Skeletal muscle cell (primary cell): ENCODE data around the gene DCAF5.

Experiments
- DNase-seq: peaks from one replicate; pipeline ENCODE4 v3.0.0-alpha.2; 2010; ENCODE audit warnings: low read depth
- H3K4me3 ChIP-seq: 2 replicates; pipeline ENCODE4 v1.5.1; 2011; ENCODE audit warnings: low read depth, mild to moderate bottlenecking, control low read depth, low read length, moderate library complexity

DCAF5 gene

GRCh38 chr14:69149461-69150244 lies 3.3 kb downstream of the DCAF5 start:
- no peak overlapping the region for H3K4me3 ChIP-seq
- no peak for DNase-seq

GRCh38 chr14:69142101-69142500 lies 10.8 kb downstream of the DCAF5 start:
- H3K4me3 ChIP-seq = no peak overlapping the region
- no peak for DNase-seq

DNA sequence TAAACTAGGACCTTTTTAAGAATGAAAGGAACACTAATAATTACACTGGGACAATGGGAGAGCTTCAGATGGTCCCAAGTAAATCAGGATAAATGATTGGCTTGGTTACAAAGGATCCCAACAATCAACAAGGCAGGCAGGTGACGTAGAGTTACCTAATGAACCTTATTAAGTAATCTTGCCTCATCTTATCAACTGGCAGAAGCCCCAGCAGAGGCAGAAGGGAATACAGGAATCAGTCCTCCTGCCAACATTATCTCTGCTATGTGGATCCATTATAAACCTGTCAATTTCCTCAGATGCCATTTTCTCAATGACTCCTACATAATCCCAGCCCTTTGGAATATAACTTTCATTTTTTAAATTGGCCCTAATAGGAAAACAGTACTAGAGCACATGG lies 11.4 kb downstream of the DCAF5 start:
- no peak overlapping the region for H3K4me3 ChIP-seq
- DNase-seq = no peak

DNA sequence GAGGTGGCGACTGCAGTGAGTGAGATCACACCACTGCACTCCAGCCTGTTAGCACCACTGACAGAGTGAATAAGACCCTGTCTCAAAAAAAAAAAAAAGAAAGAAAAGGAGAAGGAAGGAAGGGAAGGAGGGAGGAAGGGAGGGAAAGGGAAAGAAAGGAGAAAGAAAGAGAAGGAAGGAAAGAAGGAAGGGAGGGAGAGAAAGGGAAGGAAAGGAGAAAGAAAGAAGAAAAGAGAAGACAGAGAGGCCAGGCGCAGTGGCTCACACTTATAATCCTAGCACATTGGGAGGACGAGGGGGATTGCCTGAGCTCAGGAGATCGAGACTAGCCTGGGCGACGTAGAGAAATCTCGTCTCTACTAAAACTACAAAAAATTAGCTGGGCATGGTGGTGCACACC lies 13.2 kb downstream of the DCAF5 start:
- no peak for DNase-seq
- H3K4me3 ChIP-seq = no peak overlapping the region

DNA sequence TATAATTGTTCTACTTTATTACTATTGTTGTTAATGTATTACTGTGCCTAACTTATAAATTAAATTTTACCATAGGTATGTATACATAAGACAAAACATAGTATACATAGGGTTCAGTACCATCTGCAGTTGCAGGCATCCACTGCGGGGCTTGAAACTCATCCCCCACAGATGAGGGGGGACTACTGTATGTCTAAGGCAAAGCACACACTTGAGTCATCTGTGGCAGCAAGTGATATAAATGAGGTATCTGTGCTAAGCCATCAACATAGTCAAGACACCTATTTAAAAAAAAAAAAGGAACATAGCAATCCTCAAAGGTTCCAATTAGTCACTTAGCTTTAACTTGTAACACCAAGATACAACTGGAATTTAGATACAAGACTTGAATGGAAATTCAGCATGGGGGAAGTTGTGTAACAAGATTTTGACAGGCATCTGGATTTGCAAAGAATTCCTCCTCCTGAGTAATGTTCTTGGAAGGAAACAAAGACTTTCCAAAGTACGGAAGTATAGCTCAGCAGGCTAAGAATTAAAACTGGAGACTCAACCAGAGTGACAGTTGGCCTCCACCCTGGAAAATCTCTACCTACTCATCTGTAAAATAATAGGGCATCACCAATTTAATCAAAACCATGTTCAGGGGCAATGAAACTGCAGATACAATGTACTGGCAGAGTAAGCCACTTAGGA lies 14.9 kb downstream of the DCAF5 start:
- no peak overlapping the region for H3K4me3 ChIP-seq
- DNase-seq = no peak

DNA sequence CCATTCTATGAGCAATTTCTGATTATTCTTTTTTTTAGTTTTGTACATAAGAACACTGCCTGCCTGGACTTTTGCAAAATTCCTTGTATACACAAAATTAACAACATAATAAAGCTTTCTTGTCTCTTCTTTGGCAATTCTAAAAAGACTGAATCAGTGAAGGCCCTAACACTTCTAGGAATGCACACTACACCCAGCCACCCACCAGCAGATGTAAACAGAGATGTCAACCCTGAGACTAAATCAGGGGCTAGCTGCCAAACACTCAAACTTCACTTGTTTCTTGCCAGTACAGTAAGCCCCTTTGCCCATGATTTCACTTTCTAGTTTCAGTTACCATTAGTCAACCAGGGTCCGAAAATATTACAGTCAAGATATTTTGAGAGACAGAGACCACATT lies 15.5 kb downstream of the DCAF5 start:
- H3K4me3 ChIP-seq = no peak overlapping the region
- no peak for DNase-seq

GRCh38 chr14:69135133-69135532 lies 17.8 kb downstream of the DCAF5 start:
- no peak overlapping the region for H3K4me3 ChIP-seq
- no peak for DNase-seq

- H3K4me3 ChIP-seq = no peak overlapping the region
- DNase-seq = peak; percentile 49
Observed at GRCh38 chr14:69133206-69134125, 19.5 kb downstream of the DCAF5 start.

GRCh38 chr14:69132513-69133181 lies 20.3 kb downstream of the DCAF5 start:
- no peak for DNase-seq
- H3K4me3 ChIP-seq = no peak overlapping the region

DNA sequence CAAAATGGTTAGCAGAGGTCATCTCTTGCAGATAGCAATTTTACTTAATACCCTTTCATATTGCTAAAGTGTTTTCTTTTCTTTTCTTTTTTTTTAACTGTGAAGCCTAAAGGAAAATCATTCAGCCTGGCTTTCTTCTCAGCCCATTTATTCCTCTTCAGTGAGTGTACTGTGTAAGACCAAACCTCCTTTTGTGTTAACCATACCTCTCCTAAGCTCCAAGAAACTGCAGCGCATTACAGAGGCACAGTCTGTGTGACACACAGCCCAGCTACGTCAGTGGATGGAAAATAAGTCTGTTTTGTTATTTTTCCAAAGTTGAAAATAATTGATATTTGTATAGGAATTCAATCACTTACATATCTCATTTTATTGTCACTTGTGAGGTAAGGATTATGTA lies 21.7 kb downstream of the DCAF5 start:
- no peak overlapping the region for H3K4me3 ChIP-seq
- no peak for DNase-seq

- peak; percentile 71 for DNase-seq
- no peak overlapping the region for H3K4me3 ChIP-seq
Observed at GRCh38 chr14:69129264-69129880, 23.5 kb downstream of the DCAF5 start.

GRCh38 chr14:69118305-69118704 lies 34.6 kb downstream of the DCAF5 start:
- no peak for DNase-seq
- H3K4me3 ChIP-seq = no peak overlapping the region

GRCh38 chr14:69117020-69117767 lies 35.7 kb downstream of the DCAF5 start:
- no peak for DNase-seq
- H3K4me3 ChIP-seq = no peak overlapping the region

- H3K4me3 ChIP-seq = no peak overlapping the region
- DNase-seq = no peak
Observed at GRCh38 chr14:69115407-69116185, 37.3 kb downstream of the DCAF5 start.

- H3K4me3 ChIP-seq = no peak overlapping the region
- DNase-seq = no peak
Observed at GRCh38 chr14:69114763-69115162, 38.2 kb downstream of the DCAF5 start.

- DNase-seq = no peak
- no peak overlapping the region for H3K4me3 ChIP-seq
Observed at GRCh38 chr14:69108358-69108757, 44.6 kb downstream of the DCAF5 start.

DNA sequence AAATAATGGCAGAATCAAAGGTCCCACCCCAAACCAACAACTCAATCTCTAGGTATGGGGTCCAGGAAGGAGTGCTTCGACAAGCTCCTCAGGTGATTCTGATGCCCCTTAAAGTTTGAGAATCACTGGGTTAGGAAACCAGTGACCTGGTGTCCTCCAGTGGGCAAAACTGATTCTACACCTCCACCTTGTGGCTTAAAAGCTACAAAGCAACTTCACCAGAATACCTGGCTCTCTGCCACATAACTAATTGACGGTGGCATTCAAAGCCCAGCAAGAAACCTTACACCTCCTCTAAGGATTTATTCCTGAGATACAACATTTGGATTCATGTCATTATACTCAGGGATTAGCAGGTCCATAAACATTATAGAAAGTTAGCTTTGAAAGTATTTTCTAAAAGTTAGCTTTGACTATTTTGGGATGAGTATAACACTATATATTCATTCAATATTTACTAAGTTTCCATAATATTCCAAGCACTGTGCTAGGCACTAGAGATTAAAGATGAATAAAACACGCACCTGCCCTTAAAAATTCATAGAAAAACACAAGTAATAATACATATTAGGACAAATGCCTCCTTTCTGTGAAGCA lies 45.4 kb downstream of the DCAF5 start:
- DNase-seq = no peak
- no peak overlapping the region for H3K4me3 ChIP-seq
